BJ (cell line): ENCODE results near the gene FMN2. TPM values are rescaled to one million over a fixed set of nuclear protein-coding genes. Genes with fewer than 3 reads are reported as not detected.

Experiments used
- CTCF ChIA-PET: fragments of 350-600 bp; formaldehyde crosslinking; extraction: SDS; loops from one replicate; lab custom pipeline; 2021; ENCODE audit warnings: antibody characterized with exemption, inconsistent platforms; lab: Yijun Ruan, JAX
- POLR2A ChIA-PET: fragments of 300-600 bp; sonication (Branson Sonifier 250); formaldehyde crosslinking; extraction: SDS; loops from one replicate; lab custom pipeline; 2021; ENCODE audit warnings: antibody characterized with exemption; lab: Charles Lee
- DNase-seq: peaks from one replicate; pipeline ENCODE4 v3.0.0-alpha.2; 2011; ENCODE audit warnings: low read depth
- H3K27me3 ChIP-seq: 2 replicates; pipeline ENCODE4 v1.6.0; 2011; ENCODE audit warnings: low read length; ENCODE audit not compliant: control insufficient read depth, insufficient read depth
- H3K36me3 ChIP-seq: 2 replicates; pipeline ENCODE4 v1.5.1; 2011; ENCODE audit warnings: low read length; ENCODE audit not compliant: control insufficient read depth, insufficient read depth
- H3K4me3 ChIP-seq: 2 replicates; pipeline ENCODE4 v1.5.1; 2011; ENCODE audit warnings: low read depth, mild to moderate bottlenecking, control low read depth, low read length
- CTCF ChIP-seq: IDR thresholded peaks from 2 replicates; pipeline ENCODE4 v1.5.1; 2011; ENCODE audit warnings: low read depth, mild to moderate bottlenecking, control low read depth, inconsistent platforms, low read length, moderate library complexity; ENCODE audit not compliant: insufficient read depth
- polyA plus RNA-seq: library from polyadenylated mRNA; depleted of rRNA; stranded (reverse); fragments of >200 nt; gene quantifications from 2 replicates; pipeline ENCODE4 v1.2.3, GENCODE V29; 2011

Gene FMN2
- polyA plus RNA-seq, 1 experiment, result 14.6 TPM

GRCh38 chr1:240090014-240090413 lies 1.7 kb upstream of the FMN2 start:
- Histone ChIP-seq H3K36me3 (no peaks in the 10 kb centered on the region), H3K27me3 (no peaks in the 10 kb centered on the region), H3K4me3 (no peak overlapping the region)
- TF ChIP-seq CTCF, result no peak
- ChIA-PET CTCF (interaction anchor here (0.9 to 4.6 kb wide), 3 partner anchors 61 to 522 kb away, joined by 4 to 27 read pairs (median 4); partner anchors contain the start of gene GREM2), POLR2A (interaction anchor here (0.5 kb wide), 1 partner anchor 60 kb away, joined by 4 read pairs; no protein-coding TSS in a partner anchor)
- DNase-seq, result no peak

- DNase-seq, result no peak
- H3K36me3 ChIP-seq, result no peaks in the 10 kb centered on the region
- CTCF ChIA-PET, result interaction anchor here (0.8 to 4.6 kb wide), 8 partner anchors 16 to 521 kb away, joined by 3 to 27 read pairs (median 4); partner anchors contain the start of gene GREM2
Observed at GRCh38 chr1:240090957-240091600, 604 bp upstream of the FMN2 start.

DNA sequence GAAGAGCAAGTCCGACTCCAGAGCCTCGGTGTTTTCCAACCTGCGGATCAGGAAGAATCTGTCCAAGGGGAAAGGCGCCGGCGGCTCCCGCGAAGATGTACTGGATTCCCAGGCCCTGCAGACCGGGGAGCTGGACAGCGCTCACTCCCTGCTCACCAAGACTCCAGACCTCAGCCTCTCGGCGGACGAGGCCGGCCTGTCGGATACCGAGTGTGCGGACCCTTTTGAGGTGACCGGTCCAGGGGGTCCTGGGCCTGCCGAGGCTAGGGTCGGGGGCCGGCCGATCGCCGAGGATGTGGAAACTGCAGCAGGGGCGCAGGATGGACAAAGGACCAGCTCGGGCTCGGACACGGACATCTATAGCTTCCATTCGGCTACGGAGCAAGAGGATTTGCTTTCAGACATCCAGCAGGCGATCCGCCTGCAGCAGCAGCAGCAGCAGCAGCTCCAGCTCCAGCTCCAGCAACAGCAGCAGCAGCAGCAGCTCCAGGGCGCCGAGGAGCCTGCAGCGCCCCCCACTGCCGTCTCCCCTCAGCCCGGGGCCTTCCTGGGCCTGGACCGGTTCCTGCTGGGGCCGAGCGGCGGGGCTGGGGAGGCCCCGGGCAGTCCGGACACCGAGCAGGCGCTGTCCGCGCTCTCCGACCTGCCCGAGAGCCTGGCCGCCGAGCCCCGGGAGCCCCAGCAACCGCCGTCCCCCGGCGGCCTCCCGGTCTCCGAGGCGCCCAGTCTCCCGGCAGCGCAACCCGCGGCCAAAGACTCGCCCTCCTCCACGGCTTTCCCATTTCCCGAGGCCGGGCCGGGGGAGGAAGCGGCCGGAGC lies 827 bp downstream of the FMN2 start:
- POLR2A ChIA-PET, result interaction anchor here (0.6 to 0.7 kb wide), 2 partner anchors 252 to 645 kb away, joined by 3 to 4 read pairs; no protein-coding TSS in a partner anchor

More at GRCh38 chr1:240090957-240091600, 604 bp upstream of the FMN2 start:
- peak overlapping the region; percentile 65 for H3K4me3 ChIP-seq
- no peak for TF ChIP-seq CTCF
- POLR2A ChIA-PET, result interaction anchor here (1.2 kb wide), 1 partner anchor 62 kb away, joined by 3 read pairs; no protein-coding TSS in a partner anchor
- H3K27me3 ChIP-seq, result no peaks in the 10 kb centered on the region

GRCh38 chr1:240093120-240093961 lies 1.7 kb downstream of the FMN2 start:
- peak overlapping the region; percentile 65 for H3K4me3 ChIP-seq
- POLR2A ChIA-PET, result no interaction called here
- H3K27me3 ChIP-seq, result no peaks in the 10 kb centered on the region
- no peaks in the 10 kb centered on the region for H3K36me3 ChIP-seq
- CTCF ChIA-PET, result interaction anchor here (1.2 to 4.6 kb wide), 4 partner anchors 57 to 66 kb away, joined by 4 to 27 read pairs (median 9); no protein-coding TSS in a partner anchor
- no peak for DNase-seq
- no peak for TF ChIP-seq CTCF

More for the DNA sequence above, 827 bp downstream of the FMN2 start:
- Histone ChIP-seq H3K27me3 (no peaks in the 10 kb centered on the region), H3K36me3 (no peaks in the 10 kb centered on the region), H3K4me3 (peak overlapping the region; percentile 65)
- no peak for DNase-seq
- CTCF ChIA-PET, result interaction anchor here (0.5 to 4.6 kb wide), 8 partner anchors 17 to 117 kb away, joined by 3 to 27 read pairs (median 4); no protein-coding TSS in a partner anchor
- peak; percentile 36 for TF ChIP-seq CTCF
